22Rv1 (cell line): ENCODE results near the gene GPS2.

Source experiments
- H3K27ac ChIP-seq: fragments of 450-650 bp; 2 replicates; pipeline ENCODE4 v1.5.1; 2017
- ZFX ChIP-seq: fragments of 450-650 bp; IDR thresholded peaks from 2 replicates; pipeline ENCODE4 v1.6.1; 2017; ENCODE audit warnings: antibody characterized with exemption, borderline replicate concordance
- TF ChIP-seq, protein P1 (sequence below): fragments of 450-650 bp; IDR thresholded peaks from 2 replicates; pipeline ENCODE4 v1.5.1; 2017; ENCODE audit warnings: mild to moderate bottlenecking

Gene GPS2

GRCh38 chr17:7293816-7294613 is 21.1 kb downstream of the GPS2 start:
- H3K27ac ChIP-seq = peak overlapping the region; percentile 100
- TF ChIP-seq, protein P1, sequence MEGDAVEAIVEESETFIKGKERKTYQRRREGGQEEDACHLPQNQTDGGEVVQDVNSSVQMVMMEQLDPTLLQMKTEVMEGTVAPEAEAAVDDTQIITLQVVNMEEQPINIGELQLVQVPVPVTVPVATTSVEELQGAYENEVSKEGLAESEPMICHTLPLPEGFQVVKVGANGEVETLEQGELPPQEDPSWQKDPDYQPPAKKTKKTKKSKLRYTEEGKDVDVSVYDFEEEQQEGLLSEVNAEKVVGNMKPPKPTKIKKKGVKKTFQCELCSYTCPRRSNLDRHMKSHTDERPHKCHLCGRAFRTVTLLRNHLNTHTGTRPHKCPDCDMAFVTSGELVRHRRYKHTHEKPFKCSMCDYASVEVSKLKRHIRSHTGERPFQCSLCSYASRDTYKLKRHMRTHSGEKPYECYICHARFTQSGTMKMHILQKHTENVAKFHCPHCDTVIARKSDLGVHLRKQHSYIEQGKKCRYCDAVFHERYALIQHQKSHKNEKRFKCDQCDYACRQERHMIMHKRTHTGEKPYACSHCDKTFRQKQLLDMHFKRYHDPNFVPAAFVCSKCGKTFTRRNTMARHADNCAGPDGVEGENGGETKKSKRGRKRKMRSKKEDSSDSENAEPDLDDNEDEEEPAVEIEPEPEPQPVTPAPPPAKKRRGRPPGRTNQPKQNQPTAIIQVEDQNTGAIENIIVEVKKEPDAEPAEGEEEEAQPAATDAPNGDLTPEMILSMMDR = no peak
- no peak for TF ChIP-seq ZFX

GRCh38 chr17:7293159-7293558 is 22.0 kb downstream of the GPS2 start:
- H3K27ac ChIP-seq = peak overlapping the region; percentile 100; the same call in 1 of the 2 replicates
- TF ChIP-seq, protein P1 = no peak
- TF ChIP-seq ZFX = no peak

GRCh38 chr17:7292729-7293128 is 22.4 kb downstream of the GPS2 start:
- H3K27ac ChIP-seq = peak overlapping the region; percentile 100; the same call in 1 of the 2 replicates
- TF ChIP-seq, protein P1 = no peak
- TF ChIP-seq ZFX = no peak

DNA sequence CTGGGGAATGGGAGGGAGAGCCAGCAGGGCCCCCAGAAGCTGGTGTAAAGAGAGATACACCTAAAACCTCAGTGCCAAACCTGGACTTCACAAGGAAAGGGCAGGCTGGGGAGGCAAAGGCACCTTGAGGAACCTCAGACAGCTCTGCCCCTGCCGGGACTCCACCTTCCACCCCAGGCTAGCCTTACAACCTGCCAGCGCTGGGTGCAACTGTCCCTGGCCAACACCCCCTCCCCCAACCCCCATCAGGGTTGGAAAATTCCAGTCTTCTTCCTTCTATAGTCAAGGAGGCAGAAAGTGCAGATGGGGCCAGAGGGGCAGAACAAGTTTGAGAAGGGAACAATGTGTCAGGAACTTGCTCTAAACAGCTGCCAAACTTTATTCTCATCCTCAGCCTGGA is 23.0 kb downstream of the GPS2 start:
- no peak overlapping the region for H3K27ac ChIP-seq
- TF ChIP-seq, protein P1 = no peak
- no peak for TF ChIP-seq ZFX

GRCh38 chr17:7290685-7291084 is 24.5 kb downstream of the GPS2 start:
- no peak for TF ChIP-seq ZFX
- TF ChIP-seq, protein P1 = no peak

GRCh38 chr17:7290166-7290565 is 25.0 kb downstream of the GPS2 start:
- TF ChIP-seq ZFX = no peak
- TF ChIP-seq, protein P1 = no peak
- H3K27ac ChIP-seq = no peak overlapping the region

More at GRCh38 chr17:7290685-7291084, 24.5 kb downstream of the GPS2 start:
- no peak overlapping the region for H3K27ac ChIP-seq
